Measurements from ENCODE around the gene HOXD4.

GRCh38 chr2:176101842-176102241 lies 49.5 kb upstream of the HOXD4 start:
- TF ChIP-seq CTCF (tag by site-specific recombination; IDR thresholded peaks at IDR 0.05) (no peak), ZNF274 (IDR thresholded peaks at IDR 0.05; ENCODE audit: low read length) (no peak), ZNF274 (tag by site-specific recombination; IDR thresholded peaks at IDR 0.05; ENCODE audit: borderline replicate concordance) (no peak), ZBTB1 (tag by site-specific recombination; IDR thresholded peaks at IDR 0.05) (no peak), ZNF629 (tag by site-specific recombination; IDR thresholded peaks at IDR 0.05) (no peak), ZNF324 (tag by site-specific recombination; IDR thresholded peaks at IDR 0.05) (no peak), ZBTB7A (tag by site-specific recombination; IDR thresholded peaks at IDR 0.05; ENCODE audit: low read depth) (no peak), ZNF404 (tag by site-specific recombination; IDR thresholded peaks at IDR 0.05) (no peak), ZBTB6 (tag by site-specific recombination; IDR thresholded peaks at IDR 0.05) (no peak), SALL2 (tag by site-specific recombination; IDR thresholded peaks at IDR 0.05; ENCODE audit: borderline replicate concordance) (no peak)
- TF ChIP-seq, protein P1, sequence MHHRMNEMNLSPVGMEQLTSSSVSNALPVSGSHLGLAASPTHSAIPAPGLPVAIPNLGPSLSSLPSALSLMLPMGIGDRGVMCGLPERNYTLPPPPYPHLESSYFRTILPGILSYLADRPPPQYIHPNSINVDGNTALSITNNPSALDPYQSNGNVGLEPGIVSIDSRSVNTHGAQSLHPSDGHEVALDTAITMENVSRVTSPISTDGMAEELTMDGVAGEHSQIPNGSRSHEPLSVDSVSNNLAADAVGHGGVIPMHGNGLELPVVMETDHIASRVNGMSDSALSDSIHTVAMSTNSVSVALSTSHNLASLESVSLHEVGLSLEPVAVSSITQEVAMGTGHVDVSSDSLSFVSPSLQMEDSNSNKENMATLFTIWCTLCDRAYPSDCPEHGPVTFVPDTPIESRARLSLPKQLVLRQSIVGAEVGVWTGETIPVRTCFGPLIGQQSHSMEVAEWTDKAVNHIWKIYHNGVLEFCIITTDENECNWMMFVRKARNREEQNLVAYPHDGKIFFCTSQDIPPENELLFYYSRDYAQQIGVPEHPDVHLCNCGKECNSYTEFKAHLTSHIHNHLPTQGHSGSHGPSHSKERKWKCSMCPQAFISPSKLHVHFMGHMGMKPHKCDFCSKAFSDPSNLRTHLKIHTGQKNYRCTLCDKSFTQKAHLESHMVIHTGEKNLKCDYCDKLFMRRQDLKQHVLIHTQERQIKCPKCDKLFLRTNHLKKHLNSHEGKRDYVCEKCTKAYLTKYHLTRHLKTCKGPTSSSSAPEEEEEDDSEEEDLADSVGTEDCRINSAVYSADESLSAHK (tag by site-specific recombination; IDR thresholded peaks at IDR 0.05): no peak
